ENCODE data around the gene ZNF436. TPM values are rescaled to one million over a fixed set of nuclear protein-coding genes. Genes with fewer than 3 reads are reported as not detected.

ZNF436 gene
- polyA plus RNA-seq, 1 donor (not counting 4 experiments of a cell fraction or from before 2014, with no cell fraction given), result 12.6 TPM

DNA sequence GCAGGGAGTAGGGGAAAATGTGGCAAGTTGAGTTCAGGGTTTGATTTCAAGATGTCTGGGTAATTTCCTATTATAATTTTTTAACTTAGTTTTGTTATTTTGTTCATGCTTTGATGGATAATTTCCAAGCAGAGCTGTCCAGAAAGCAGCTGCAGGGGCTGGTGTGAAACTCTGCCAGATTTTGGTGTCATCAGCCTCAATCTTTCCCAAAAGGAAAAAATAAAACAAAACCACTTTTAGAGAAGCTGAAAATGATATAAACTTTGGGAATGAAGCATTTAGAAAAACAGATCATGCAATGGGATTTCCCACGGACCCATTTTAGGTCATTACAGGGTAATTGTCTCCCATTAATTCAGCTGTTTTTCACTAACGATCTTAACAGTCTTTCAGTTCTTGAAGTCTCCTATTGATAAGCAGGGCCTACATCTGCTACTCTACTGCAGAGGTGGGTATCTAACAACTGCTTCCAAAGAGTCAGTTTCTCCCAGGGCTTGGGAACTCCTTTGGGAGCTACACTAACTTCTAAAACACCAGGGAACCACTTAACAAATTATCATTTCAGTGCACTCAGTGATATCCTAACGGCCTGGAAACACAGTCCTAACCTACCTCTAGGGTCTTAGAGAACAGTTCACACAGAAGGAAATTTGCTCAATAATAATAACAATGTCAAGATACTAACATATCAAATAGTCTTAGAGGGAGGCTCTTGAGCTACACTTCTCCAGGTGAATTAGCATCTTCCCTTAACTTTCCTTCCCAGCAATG lies 12.3 kb downstream of the ZNF436 start:
- no peak for FAIRE-seq
- Histone ChIP-seq H3K27me3 (ENCODE audit: control insufficient read depth, extremely low read depth, insufficient read depth, low read length) (no peaks in the 10 kb centered on the region), H4K20me1 (ENCODE audit: control insufficient read depth, extremely low read depth, insufficient read depth, low read length) (no peaks in the 10 kb centered on the region), H3K36me3 (ENCODE audit: control insufficient read depth in 2 of 2, extremely low read depth in 1 of 2, insufficient read depth in 2 of 2, low read length in 2 of 2) (peaks cover 16 to 18% of the 10 kb centered on the region in 2 experiments), H3K4me1 (ENCODE audit: control insufficient read depth, extremely low read depth, insufficient read depth, low read length) (no peaks in the 10 kb centered on the region), H3K4me2 (ENCODE audit: control insufficient read depth, extremely low read depth, insufficient read depth, low read depth, low read length) (no peak overlapping the region), H3K9me3 (ENCODE audit: control insufficient read depth, low read depth, low read length) (peaks cover 27% of the 10 kb centered on the region), H2AFZ (ENCODE audit: control insufficient read depth, low read length) (no peak overlapping the region), H3K9ac (ENCODE audit: control insufficient read depth, extremely low read depth, insufficient read depth, low read length) (no peak overlapping the region), H3K9me1 (ENCODE audit: control insufficient read depth, extremely low read depth, insufficient read depth, low read length) (no peaks in the 10 kb centered on the region), H3K79me2 (ENCODE audit: control insufficient read depth, insufficient read depth, low read length) (peaks cover 3% of the 10 kb centered on the region), H3K4me3 (ENCODE audit: control insufficient read depth in 2 of 3, extremely low read depth in 1 of 3, insufficient read depth in 2 of 3, low read depth in 1 of 3, low read length in 3 of 3) (no peak overlapping the region), H3K27ac (ENCODE audit: control insufficient read depth, insufficient read depth, low read length) (no peak overlapping the region)
- TF ChIP-seq CTCF (optimal IDR thresholded peaks at IDR 0.05 in 1 of 3, IDR thresholded peaks at IDR 0.05 in 1 of 3, conservative IDR thresholded peaks at IDR 0.05 in 1 of 3; ENCODE audit: extremely low read depth in 1 of 3, insufficient read depth in 2 of 3, low read length in 3 of 3) (no peak), EZH2 (IDR thresholded peaks at IDR 0.05; ENCODE audit: low read length) (no peak)
- dilution Hi-C loops (cut with MboI; ENCODE audit: extremely low pct_ligation_motif_present, low sequenced_read_pairs), result no loop called here
- no peak for DNase-seq (ENCODE audit: low read depth, low spot score)

GRCh38 chr1:23356471-23357137 lies 13.0 kb downstream of the ZNF436 start:
- H3K27me3 ChIP-seq (ENCODE audit: control insufficient read depth, extremely low read depth, insufficient read depth, low read length), result no peaks in the 10 kb centered on the region
- dilution Hi-C loops (cut with MboI; ENCODE audit: extremely low pct_ligation_motif_present, low sequenced_read_pairs), result no loop called here
- FAIRE-seq, result no peak

More at GRCh38 chr1:23356471-23357137, 13.0 kb downstream of the ZNF436 start:
- peaks cover 20% of the 10 kb centered on the region for H3K9me3 ChIP-seq (ENCODE audit: control insufficient read depth, low read depth, low read length)
- no peak overlapping the region for H3K9ac ChIP-seq (ENCODE audit: control insufficient read depth, extremely low read depth, insufficient read depth, low read length)
- H3K9me1 ChIP-seq (ENCODE audit: control insufficient read depth, extremely low read depth, insufficient read depth, low read length), result no peaks in the 10 kb centered on the region
- TF ChIP-seq CTCF (optimal IDR thresholded peaks at IDR 0.05 in 1 of 3, IDR thresholded peaks at IDR 0.05 in 1 of 3, conservative IDR thresholded peaks at IDR 0.05 in 1 of 3; ENCODE audit: extremely low read depth in 1 of 3, insufficient read depth in 2 of 3, low read length in 3 of 3) (no peak), EZH2 (IDR thresholded peaks at IDR 0.05; ENCODE audit: low read length) (no peak)
- H4K20me1 ChIP-seq (ENCODE audit: control insufficient read depth, extremely low read depth, insufficient read depth, low read length), result no peaks in the 10 kb centered on the region
- no peaks in the 10 kb centered on the region for H3K4me1 ChIP-seq (ENCODE audit: control insufficient read depth, extremely low read depth, insufficient read depth, low read length)
- H2AFZ ChIP-seq (ENCODE audit: control insufficient read depth, low read length), result no peak overlapping the region
- H3K4me3 ChIP-seq (ENCODE audit: control insufficient read depth in 2 of 3, extremely low read depth in 1 of 3, insufficient read depth in 2 of 3, low read depth in 1 of 3, low read length in 3 of 3), result no peak overlapping the region
- H3K36me3 ChIP-seq (ENCODE audit: control insufficient read depth in 2 of 2, extremely low read depth in 1 of 2, insufficient read depth in 2 of 2, low read length in 2 of 2), result peaks cover 10 to 12% of the 10 kb centered on the region in 2 experiments
- H3K27ac ChIP-seq (ENCODE audit: control insufficient read depth, insufficient read depth, low read length), result no peak overlapping the region
- no peak for DNase-seq (ENCODE audit: low read depth, low spot score)
- no peak overlapping the region for H3K4me2 ChIP-seq (ENCODE audit: control insufficient read depth, extremely low read depth, insufficient read depth, low read depth, low read length)
- peaks cover 3% of the 10 kb centered on the region for H3K79me2 ChIP-seq (ENCODE audit: control insufficient read depth, insufficient read depth, low read length)
